Glomerular visceral epithelial cell (primary cell): ENCODE results near the gene FIZ1.
A peak's percentile ranks its signal among the peaks of the same experiment; 100 is the strongest.
"Not testable (repeated sequence)": the region's sequence is repeated elsewhere in the genome, so short reads cannot be mapped to it uniquely, and the experiment has no call there.

Source experiments
- DNase-seq: peaks from one replicate; pipeline ENCODE4 v3.0.0-alpha.2; 2016; ENCODE audit errors: extremely low spot score

The FIZ1 gene

GRCh38 chr19:55596304-55596703 lies 3.0 kb downstream of the FIZ1 start:
- DNase-seq: no peak

GRCh38 chr19:55594996-55595545 lies 4.2 kb downstream of the FIZ1 start:
- DNase-seq: no peak

GRCh38 chr19:55593096-55593772 lies 6.1 kb downstream of the FIZ1 start:
- DNase-seq: no peak

- DNase-seq: no peak
Observed at GRCh38 chr19:55592391-55593090, 6.8 kb downstream of the FIZ1 start.

GRCh38 chr19:55591555-55591954 lies 7.8 kb downstream of the FIZ1 start:
- no peak for DNase-seq

GRCh38 chr19:55590617-55591016 lies 8.7 kb downstream of the FIZ1 start:
- DNase-seq: no peak

- no peak for DNase-seq
Observed at GRCh38 chr19:55590109-55590508, 9.2 kb downstream of the FIZ1 start.

GRCh38 chr19:55588738-55589137 lies 10.6 kb downstream of the FIZ1 start:
- DNase-seq: no peak

GRCh38 chr19:55586976-55587668 lies 12.2 kb downstream of the FIZ1 start:
- DNase-seq: peak; percentile 98

- peak; percentile 91 for DNase-seq
Observed at GRCh38 chr19:55585658-55586339, 13.5 kb downstream of the FIZ1 start.

- DNase-seq: no peak
Observed at GRCh38 chr19:55584871-55585270, 14.4 kb downstream of the FIZ1 start.

GRCh38 chr19:55583897-55584296 lies 15.4 kb downstream of the FIZ1 start:
- DNase-seq: not testable (repeated sequence)

- DNase-seq: not testable (repeated sequence)
Observed at GRCh38 chr19:55582284-55582683, 17.0 kb downstream of the FIZ1 start.

GRCh38 chr19:55581823-55582223 lies 17.5 kb downstream of the FIZ1 start:
- peak; percentile 81 for DNase-seq

GRCh38 chr19:55581145-55581822 lies 18.0 kb downstream of the FIZ1 start:
- peak; percentile 24 for DNase-seq

- DNase-seq: peak; percentile 91
Observed at GRCh38 chr19:55580628-55581144, 18.6 kb downstream of the FIZ1 start, which contains the start of gene ZNF579. TSS of gene ZNF579 (minus strand) at chr19:55580848. CDS start at chr19:55579639, 1,209 bp downstream.

- DNase-seq: peak; percentile 42
Observed at GRCh38 chr19:55579766-55580621, 19.3 kb downstream of the FIZ1 start.

- DNase-seq: no peak
Observed at GRCh38 chr19:55578761-55579747, 20.3 kb downstream of the FIZ1 start.
